NCI-H510A (cell line): Measurements from ENCODE around the gene MLST8.
"Not testable (repeated sequence)": the region's sequence is repeated elsewhere in the genome, so short reads cannot be mapped to it uniquely, and the experiment has no call there.

Source experiments
- DNase-seq: peaks from one replicate; lab custom pipeline; 2025; lab: John Stamatoyannopoulos, UW

The MLST8 gene

DNA sequence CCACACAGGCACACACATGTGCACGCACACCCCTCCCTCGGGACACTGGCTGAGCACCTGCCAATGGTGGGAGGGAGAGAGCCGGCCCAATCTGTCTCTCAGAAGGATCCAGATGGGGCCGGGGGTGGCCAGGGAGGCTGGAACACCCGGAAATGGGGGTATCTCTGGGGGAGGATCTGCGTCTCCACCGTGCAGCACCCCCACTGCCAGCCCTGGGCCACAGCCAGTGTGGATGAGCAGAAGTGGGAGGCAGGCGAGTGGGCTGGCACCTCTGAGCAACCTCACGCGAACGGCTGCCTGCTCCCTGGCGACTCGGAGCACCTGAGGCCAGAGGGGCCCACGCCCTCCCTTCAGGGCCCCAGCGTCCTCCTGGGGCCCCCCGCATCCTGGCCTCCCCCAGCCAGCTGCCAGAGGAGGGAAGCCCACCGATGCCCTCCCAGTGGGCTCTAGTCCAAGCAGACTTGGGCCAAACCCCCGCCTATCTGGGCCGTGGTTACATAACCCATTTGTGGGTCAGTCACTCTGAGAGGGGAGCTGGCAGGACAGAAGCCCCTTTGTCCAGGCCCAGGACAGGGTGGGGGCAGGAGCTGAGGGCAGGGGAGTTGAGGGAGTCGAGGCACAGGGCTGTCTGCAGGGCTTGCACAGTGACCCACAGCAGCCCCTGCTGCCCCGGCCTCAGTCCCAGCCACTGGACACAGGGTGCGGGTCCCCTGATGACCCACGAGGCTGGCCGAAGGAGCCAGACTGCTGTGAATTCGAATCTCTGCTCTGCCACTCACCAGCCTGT, 14.4 kb upstream of the MLST8 start:
- DNase-seq, result no peak

DNA sequence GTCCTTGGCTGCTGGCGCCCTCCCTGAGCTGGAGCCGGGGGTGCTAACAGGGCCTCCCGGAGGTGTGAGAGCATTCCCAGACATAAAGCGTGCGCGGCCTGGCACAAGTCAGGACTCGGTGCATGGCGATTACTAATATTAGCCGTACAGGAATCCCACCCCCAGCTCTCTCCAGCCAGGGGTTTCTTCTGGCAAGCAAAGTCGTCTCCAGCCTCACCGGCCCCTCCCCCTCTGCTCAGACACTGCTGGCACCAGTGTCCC, 13.9 kb upstream of the MLST8 start:
- DNase-seq, result no peak

DNA sequence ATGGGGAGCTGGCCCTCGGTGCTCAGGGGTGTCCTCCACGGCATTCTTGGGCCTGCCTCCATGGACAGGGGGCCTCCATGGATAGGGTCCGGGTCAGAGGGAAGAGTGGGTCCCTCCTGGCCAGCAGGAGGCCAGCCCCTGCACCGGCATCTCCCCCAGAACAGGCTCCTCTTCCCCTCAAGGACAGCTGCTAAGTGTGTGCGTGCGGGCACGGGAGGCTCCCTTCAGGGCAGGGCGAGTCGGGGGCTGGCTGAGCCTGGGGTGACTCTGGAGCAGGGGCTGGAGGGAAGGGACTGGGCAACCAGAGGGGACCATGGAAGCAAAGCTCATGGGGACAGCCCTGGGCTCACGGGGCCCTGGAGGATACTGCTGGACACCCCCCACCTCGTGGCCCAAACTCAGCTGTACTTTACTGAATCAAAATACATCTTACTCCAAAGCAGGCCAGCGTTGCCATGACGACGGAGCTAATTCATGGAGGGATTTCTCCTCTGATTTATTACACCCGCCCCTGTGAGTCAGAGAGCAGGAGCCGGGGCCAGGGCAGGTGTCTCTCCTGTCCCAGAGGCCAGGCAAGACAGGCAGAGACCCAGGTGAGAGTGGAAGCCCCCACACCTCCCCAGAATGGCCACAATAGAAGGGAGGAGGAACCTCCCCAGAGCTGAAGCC, 11.0 kb upstream of the MLST8 start:
- DNase-seq, result no peak

DNA sequence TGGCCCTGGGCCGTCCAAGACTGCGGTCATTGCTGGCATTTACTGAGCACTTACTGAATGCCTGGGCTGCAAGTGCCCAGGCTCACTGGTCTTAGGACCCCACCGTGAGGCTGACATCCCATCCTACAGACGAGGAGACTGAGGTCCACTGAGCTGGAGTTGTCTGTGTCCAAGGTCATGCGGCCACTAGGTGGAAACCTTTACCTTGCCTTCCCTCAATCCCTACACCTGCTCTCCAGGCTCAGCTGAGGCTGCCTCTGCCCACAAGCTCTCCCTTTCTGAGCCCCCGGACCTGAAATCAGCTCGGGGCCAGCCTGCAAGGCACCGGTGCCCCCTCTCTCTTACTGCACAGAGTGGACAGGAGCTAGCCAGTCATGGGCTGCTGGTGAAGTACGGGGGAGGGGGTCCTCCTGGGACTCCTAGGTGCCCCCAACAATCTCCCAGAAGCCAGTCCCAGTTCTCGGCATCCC, 10.4 kb upstream of the MLST8 start:
- no peak for DNase-seq

DNA sequence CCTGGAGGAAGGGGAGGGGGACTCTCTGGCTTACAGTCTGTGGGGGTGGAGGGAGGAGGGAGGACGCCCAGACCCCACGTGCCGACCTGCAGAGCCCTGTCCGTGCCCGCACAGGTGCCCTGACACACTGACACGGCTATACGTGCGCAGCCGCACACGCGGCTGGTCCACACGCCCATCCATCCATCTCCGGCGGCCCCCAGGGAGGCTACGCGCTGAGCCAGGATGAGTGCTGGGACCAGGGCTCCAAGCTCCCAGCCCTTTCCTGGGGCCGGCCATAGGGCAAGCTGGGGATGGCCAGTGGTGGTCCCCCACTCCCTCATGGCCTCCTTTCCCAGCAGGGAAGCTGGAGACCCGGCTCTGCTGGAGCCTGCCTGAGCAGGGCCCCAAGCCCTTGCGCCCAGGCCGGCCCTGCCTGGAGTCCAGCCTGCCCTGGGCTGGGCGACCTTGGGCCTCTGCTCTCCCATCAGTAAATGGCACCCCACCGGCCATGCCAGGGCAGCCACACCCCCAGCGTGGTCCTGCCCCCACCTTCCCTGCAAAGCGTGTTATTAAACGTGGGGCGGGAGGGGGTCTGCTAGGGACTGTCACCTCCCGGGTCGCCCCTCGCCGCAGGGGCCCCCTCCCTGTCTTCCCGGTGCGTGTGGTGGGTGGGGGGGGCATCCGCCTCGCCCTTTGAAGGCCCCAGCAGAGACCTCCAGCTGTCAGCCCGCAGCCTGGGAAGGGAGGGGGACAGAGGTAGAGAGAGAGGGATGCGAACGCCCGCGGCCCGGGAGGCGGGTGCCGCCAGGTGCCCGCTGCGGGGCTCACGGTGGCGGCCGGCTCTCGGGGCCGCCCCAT, 9.7 kb upstream of the MLST8 start:
- DNase-seq, result no peak

DNA sequence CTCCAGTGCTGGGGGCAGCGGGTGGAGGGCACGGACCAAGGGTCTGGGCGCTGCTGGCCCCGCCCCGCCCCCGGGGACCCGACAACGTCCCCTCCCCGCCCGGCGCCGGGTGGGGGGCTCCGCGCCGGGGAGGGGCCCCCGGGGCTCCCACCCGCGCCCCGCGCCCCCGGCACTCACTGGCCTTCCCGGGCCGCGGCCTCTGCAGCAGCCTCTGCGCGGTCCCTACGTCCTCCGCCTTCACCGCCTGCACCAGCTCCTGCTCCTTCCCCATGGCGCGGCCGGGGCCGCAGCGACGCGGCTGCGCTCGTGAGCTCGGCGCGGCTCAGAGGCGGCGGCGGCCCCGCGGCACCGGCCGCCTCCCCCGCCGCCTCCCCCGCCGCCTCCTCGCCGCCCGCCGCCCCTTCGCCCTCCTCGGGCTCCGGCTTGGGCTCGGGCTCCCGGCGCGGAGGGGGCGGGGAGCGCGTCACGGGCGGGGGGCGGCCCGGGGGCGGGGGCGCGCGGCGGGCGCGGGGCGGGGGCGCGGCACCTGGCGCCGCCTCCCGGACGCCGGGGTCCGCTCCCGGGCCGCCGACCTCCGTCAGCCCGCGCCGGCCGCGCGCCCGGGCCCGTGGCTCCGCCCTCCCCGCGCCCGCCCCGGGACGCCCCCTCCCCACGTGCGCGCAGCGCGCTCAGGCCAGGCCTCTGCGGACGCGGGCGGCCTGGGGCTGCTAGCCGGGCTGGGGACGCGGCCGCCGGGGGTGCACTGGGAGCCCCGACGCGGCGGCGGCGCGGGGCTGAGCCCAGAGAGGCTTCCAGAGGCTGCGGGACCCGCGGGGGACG, 8.9 kb upstream of the MLST8 start, which contains the start of gene CASKIN1:
CASKIN1 (minus strand) TSS at position 444 of the 819 bp plus-strand sequence; CDS start at position 271, 173 bp downstream.
- no peak for DNase-seq

DNA sequence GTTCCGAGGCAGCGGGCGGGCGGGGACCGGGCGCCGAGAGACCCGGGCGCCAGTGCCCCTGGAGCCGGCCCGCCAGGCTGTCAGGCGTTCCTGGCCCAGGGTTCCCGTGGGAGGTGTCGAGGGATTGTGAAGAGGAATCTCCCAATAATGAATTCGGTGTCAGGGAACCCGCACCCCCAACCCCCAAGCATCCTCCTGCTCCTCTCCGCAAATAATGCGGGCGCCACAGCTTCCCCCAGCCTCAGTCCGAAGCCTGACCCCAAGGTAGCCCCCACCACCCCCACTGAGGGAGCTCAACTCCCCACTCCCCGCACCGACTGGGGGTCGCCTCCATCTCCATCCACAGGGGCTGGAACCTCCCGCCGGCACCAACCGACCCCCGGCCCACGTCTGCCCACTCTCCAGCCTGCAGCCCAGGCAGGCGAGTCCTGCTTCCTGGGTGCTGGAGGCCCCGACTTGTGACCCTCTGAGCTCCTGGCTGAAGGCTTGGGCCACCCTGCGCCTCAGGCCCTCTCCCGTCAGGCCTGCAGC, 8.2 kb upstream of the MLST8 start:
- DNase-seq, result no peak

DNA sequence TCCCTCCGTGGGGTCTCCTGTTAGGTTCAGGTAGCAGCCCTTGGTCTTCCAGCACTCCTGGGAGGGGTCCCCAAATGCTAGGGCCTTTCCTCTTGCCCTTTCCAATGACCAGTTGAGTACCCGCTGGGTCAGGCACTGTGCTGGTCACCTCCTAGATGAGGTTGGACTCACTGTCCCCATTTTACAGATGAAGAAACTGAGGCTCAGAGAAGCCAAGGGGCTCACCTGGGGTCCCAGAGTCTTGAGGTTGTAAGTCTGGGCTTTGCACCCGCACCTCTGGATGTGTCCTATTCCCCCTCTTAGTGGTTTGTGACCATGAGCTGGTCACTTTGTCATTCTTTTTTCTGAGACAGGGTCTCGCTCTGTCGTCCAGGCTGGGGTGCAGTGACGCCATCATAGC, 7.5 kb upstream of the MLST8 start:
- no peak for DNase-seq

DNA sequence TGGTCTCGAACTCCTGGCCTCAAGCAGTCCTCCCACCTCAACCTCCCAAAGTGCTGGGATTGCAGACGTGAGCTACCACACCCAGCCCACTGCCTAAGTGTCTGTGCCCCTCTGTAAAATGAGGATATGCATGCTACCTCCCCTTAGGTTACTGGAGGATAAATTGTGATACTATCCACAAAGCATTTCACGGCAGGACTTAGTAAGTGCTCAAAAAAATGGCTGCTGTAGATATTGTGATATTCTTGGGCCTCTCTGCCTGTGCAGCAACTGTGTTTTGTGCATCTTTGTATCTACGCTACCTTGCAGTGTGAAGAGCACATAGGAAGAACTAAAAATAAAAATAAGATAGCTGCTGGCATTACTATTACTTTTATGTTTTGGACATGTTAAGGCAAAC, 7.0 kb upstream of the MLST8 start:
- no peak for DNase-seq

DNA sequence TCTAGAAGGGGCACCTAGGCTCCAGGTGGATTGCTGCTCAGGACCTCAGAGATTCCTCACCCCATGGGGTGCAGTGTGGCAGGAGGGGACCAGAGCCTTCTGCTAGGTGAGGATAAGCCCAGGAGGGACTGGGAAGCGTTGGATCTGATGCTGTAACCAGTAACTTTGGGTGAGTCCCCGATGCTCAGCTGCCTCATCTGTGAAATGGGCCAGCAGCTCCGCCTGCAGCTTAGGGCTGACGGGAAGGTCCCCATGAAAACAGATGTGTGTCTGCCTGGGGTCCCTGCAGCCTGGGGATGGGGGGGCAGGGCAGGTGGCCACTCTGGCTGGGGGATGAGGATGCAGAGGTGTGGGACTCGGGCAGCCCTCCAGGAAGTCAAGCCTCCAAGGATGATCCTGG, 6.2 kb upstream of the MLST8 start:
- DNase-seq, result no peak

DNA sequence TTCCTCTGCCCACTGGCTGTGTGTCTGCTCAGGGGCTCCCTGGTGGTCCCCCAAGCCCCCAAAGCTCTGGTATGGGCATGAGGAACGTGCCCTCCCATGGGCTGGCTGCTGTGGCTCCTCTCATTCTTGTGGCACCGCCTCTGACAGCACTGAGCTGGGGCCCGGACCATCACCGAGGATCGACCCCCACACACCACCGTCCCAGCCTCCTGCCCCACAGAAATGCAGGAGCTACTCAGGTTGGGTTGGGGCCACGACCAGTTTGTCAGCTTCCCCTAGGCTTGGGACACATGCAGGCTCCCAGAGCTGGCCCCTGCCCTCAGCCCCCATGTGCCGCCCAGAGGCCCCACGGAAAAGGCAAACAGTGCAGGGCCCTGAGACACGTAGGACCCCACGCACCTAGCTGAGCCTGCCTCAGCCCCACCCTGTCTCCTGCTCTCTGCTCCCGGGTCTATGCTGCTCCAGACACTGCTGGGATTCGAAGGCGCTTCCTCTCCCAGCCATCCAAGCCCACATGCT, 5.6 kb upstream of the MLST8 start:
- no peak for DNase-seq

DNA sequence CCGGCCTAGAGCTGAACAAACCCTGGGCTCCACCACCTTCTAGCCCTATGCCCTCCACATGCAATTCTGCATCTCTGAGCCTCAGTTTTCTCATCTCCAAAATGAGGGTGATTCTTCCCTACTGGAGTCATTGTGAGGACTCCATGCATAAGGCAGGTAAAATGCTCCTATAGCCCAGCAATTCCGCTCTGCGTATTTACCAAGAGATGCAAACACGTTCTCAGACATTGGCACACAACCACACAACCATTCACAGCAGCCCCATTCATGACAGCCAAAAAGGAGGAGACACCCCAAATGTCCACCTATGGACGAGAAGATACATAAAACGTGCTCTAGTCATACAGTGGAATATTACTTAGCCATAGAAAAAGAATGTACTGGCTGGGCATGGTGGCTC, 4.9 kb upstream of the MLST8 start:
- DNase-seq, result no peak

DNA sequence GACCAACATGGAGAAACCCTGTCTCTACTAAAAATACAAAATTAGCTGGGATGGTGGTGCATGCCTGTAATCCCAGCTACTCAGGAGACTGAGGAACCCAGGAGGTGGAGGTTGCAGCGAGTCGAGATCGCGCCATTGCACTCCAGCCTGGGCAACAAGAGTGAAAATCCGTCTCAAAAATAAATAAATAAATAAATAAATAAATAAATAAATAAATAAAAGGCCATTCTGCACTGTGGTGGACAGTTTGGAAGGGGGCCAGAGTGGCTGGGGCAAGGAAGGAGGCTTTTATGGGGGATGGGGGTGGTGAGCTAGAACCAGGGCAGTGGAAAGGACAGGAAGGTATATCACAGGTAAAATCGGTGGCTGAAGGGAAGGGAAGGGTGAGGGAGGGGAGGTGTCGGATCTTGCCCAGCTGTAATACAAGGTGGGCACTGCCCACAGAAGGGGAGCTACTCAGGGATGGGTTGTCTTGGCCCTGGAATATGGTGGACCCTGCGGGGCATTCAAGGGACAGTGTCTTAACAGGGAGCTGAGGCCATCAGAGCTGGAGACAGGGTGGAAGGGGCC, 2.0 kb upstream of the MLST8 start:
- DNase-seq, result not testable (repeated sequence)

DNA sequence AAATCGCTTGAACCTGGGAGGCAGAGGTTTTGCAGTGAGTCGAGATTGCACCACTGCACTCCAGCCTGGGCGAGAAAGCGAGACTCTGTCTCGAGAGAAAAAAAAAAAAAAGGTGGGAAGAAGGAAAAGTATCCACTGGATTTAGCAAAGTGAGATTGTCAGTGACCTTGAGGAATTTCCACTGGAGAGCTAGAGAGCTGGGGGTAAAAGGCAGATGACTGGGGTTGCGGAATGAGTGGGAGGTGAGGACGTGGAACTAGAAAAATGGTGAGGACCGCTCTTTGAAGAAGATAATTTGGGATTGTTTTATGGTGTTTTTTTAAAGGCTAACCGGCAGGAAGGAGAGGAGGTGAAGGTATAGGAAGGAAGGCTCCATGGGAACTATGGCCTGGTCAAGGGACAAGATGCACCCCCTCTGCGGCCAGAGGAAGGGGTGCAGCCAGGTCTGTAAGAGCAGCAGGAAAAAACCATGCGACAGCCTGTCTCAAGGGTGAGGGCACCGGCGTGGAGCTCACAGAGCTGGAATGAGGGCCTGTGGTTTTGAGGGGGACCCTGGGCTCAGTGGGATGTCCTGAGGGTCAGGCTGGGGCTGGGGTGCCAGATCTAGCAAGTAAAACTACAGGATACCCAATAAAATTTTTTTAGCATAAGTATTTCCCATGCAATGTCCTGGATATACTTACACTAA, 694 bp upstream of the MLST8 start:
- no peak for DNase-seq

DNA sequence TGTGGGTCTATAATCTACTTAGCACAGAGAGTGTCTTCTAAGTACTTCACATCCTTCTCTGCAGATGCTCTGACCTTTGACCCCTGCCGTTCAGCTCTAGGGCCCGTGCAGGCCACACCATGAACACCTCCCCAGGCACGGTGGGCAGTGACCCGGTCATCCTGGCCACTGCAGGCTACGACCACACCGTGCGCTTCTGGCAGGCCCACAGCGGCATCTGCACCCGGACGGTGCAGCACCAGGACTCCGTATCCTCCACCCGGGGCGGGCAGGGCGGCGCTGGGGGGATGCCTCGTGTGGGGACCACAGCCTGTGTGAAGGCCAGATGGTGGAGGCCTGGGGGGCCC, 686 bp downstream of the MLST8 start:
- DNase-seq, result no peak

DNA sequence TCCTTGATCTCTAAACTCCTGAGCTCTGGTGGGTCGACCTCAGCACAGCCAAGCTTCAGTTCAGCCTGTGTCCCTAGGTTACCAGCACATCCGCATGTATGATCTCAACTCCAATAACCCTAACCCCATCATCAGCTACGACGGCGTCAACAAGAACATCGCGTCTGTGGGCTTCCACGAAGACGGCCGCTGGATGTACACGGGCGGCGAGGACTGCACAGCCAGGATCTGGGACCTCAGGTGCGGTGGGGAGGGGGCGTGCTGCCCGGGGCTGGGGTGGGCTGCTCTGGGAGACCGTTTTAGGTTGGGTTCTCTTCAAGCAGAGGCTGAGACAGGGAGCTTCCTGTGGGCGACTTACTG, 1.1 kb downstream of the MLST8 start:
- DNase-seq, result no peak

DNA sequence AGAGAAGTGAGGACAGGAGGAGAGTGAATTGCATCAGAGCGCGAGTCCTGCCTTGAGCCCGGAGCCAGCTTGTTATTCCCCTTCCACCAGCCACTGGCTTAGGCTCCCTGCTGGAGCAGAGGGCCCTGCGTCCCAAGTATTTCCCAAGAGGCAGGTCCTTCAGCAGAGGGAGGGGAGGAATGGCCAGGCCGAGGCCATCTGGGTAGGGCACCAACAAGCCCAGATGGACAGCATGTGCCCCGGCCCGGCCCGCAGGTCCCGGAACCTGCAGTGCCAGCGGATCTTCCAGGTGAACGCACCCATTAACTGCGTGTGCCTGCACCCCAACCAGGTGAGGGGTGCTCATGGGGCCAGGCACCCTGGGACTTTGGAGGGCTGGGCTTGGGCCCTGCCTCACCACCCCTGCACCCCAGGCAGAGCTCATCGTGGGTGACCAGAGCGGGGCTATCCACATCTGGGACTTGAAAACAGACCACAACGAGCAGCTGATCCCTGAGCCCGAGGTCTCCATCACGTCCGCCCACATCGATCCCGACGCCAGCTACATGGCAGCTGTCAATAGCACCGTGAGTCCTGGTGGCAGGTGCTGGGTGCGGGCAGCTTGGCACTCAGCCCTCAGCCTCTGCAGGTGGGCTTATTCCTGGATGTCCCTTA, 1.7 kb downstream of the MLST8 start:
- DNase-seq, result no peak

DNA sequence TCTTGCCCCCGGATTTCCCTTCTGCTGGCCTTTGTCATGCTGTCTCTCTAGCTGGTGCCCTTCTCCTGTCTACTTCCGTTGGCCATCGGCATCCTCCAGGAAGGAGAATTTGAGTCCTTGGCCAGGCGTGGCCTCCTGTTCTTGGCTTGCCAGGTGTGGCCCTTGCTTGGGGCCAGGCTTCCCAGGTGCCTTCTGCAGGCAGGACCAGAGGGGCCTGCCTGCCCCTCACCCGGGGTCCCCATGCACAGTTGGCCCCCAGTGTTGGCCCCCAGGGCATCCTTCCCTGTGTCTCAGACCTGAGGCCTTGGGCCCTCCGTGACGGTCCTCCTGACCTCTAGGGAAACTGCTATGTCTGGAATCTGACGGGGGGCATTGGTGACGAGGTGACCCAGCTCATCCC, 2.6 kb downstream of the MLST8 start:
- no peak for DNase-seq

DNA sequence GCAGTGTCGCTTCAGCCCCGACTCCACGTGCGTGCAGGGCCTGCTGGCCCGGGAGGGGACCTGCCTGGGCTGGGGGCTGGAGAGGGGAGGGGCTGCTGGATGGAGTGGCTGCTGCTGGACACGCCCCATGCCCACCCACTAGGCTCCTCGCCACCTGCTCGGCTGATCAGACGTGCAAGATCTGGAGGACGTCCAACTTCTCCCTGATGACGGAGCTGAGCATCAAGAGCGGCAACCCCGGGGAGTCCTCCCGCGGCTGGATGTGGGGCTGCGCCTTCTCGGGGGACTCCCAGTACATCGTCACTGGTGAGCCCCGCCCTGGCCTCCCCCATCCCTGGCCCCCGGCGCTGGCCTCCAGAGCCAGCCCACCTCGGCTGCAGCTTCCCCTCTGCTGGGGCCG, 3.1 kb downstream of the MLST8 start:
- no peak for DNase-seq

DNA sequence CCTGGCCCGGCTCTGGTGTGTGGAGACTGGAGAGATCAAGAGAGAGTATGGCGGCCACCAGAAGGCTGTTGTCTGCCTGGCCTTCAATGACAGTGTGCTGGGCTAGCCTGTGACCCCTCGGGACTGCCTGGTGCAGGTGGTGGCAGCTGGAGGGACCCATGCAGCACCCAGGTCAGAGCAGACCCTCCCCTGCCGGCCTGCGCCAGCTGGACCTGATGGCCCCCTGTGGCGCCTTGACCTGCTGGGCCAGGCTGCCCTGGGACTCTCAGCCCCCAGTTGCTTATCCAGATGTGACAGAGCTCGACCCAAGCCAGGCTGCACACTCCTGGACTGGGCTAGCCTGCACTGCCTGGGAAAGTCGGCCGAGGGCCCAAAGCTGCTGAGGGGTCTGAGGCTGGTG, 3.5 kb downstream of the MLST8 start:
- no peak for DNase-seq
